Neuronal stem cell (in vitro differentiated cells): ENCODE results near the gene RNF208.

Experiments used
- DNase-seq: peaks from one replicate; pipeline ENCODE4 v3.0.0-alpha.2; 2013; ENCODE audit warnings: low spot score
- H2AFZ ChIP-seq: one replicate; pipeline ENCODE4 v1.6.1; 2013; ENCODE audit warnings: mild to moderate bottlenecking, low read length, inconsistent platforms
- H2AK5ac ChIP-seq: 2 replicates; pipeline ENCODE4 v1.6.1; 2013; ENCODE audit warnings: low read depth, mild to moderate bottlenecking, inconsistent platforms, low read length, moderate library complexity, mixed read lengths
- H2BK120ac ChIP-seq: 2 replicates; pipeline ENCODE4 v1.6.1; 2013; ENCODE audit warnings: low read depth, mild to moderate bottlenecking, inconsistent platforms, low read length, moderate library complexity, mixed read lengths
- H2BK12ac ChIP-seq: one replicate; pipeline ENCODE4 v1.6.1; 2013; ENCODE audit warnings: low read length, inconsistent platforms
- H2BK15ac ChIP-seq: 2 replicates; pipeline ENCODE4 v1.6.1; 2013; ENCODE audit warnings: mild to moderate bottlenecking, low read length, inconsistent platforms, mixed read lengths
- H2BK5ac ChIP-seq: one replicate; pipeline ENCODE4 v1.6.1; 2013; ENCODE audit warnings: inconsistent platforms, mild to moderate bottlenecking, low read length, moderate library complexity
- H3K14ac ChIP-seq: one replicate; pipeline ENCODE4 v1.6.1; 2013; ENCODE audit warnings: low read length, inconsistent platforms
- H3K18ac ChIP-seq: 2 replicates; pipeline ENCODE4 v1.6.1; 2013; ENCODE audit warnings: low read length, inconsistent platforms
- H3K23ac ChIP-seq: 2 replicates; pipeline ENCODE4 v1.6.1; 2013; ENCODE audit warnings: low read depth, mild to moderate bottlenecking, mixed read lengths, low read length, inconsistent platforms; ENCODE audit not compliant: poor library complexity
- H3K27ac ChIP-seq: replicated peaks from 3 replicates; pipeline ENCODE4 v1.5.1; 2013; ENCODE audit warnings: low read length, inconsistent platforms
- H3K27me3 ChIP-seq, 3 experiments: 2 replicates each; pipeline ENCODE4 v1.6.1; 2013; ENCODE audit warnings: low read length in 3 of 3, mild to moderate bottlenecking in 2 of 3, inconsistent platforms in 1 of 3, low read depth in 1 of 3, mixed read lengths in 1 of 3, moderate library complexity in 1 of 3; ENCODE audit not compliant: control insufficient read depth in 3 of 3, insufficient read depth in 3 of 3
- H3K36me3 ChIP-seq, 2 donors: replicated peaks in 1 of 2; 2 replicates each; pipeline ENCODE4 v1.6.1; 2013; ENCODE audit warnings: low read length in 2 of 2; ENCODE audit not compliant: control insufficient read depth in 2 of 2, insufficient read depth in 2 of 2
- H3K4ac ChIP-seq: 2 replicates; pipeline ENCODE4 v1.6.1; 2013; ENCODE audit warnings: inconsistent platforms, mild to moderate bottlenecking, low read length, moderate library complexity
- H3K4me1 ChIP-seq, 2 donors: 1 replicate in 1 of 2; 2 replicates in 1 of 2; pipeline ENCODE4 v1.6.1; 2013; ENCODE audit warnings: low read length in 2 of 2, low read depth in 1 of 2; ENCODE audit not compliant: control insufficient read depth in 2 of 2, insufficient read depth in 1 of 2
- H3K4me2 ChIP-seq: one replicate; pipeline ENCODE4 v1.6.1; 2013; ENCODE audit warnings: mild to moderate bottlenecking, low read length, inconsistent platforms; ENCODE audit not compliant: insufficient read depth, poor library complexity, severe bottlenecking
- H3K4me3 ChIP-seq, 2 donors: 2 replicates each; pipeline ENCODE4 v1.5.1; 2013; ENCODE audit warnings: low read length in 2 of 2, mild to moderate bottlenecking in 2 of 2, inconsistent platforms in 1 of 2, moderate library complexity in 1 of 2
- H3K79me1 ChIP-seq: one replicate; pipeline ENCODE4 v1.6.1; 2013; ENCODE audit warnings: low read depth, mild to moderate bottlenecking, inconsistent platforms, low read length, moderate library complexity
- H3K9ac ChIP-seq: one replicate; pipeline ENCODE4 v1.6.1; 2013; ENCODE audit warnings: mild to moderate bottlenecking, low read depth, low read length, inconsistent platforms; ENCODE audit not compliant: poor library complexity
- H3K9me3 ChIP-seq, 2 donors: replicated peaks in 1 of 2; 2 replicates each; pipeline versions ENCODE3 to v1.6.1; 2013; ENCODE audit warnings: low read length in 2 of 2, mild to moderate bottlenecking in 2 of 2, inconsistent platforms in 1 of 2, low read depth in 1 of 2, mixed read lengths in 1 of 2, moderate library complexity in 1 of 2; ENCODE audit not compliant: control insufficient read depth in 2 of 2, insufficient read depth in 1 of 2
- H4K8ac ChIP-seq: one replicate; pipeline ENCODE4 v1.6.1; 2013; ENCODE audit warnings: low read depth, mild to moderate bottlenecking, inconsistent platforms, low read length, moderate library complexity
- H4K91ac ChIP-seq: one replicate; pipeline ENCODE4 v1.6.1; 2013; ENCODE audit warnings: low read length, low read depth, mild to moderate bottlenecking, inconsistent platforms; ENCODE audit not compliant: poor library complexity
- WGBS, 2 donors: extraction: QIAGEN DNeasy Blood & Tissue Kit; methylation state at CpG; one replicate each; pipeline ENCODE4 v1.1.7; 2013; ENCODE audit warnings: missing lambda C conversion rate in 2 of 2, mixed read lengths in 1 of 2; ENCODE audit not compliant: insufficient read length in 2 of 2, insufficient replicate concordance in 1 of 2; ENCODE audit errors: extremely low coverage in 2 of 2; 5-methylcytosine and 5-hydroxymethylcytosine counted together

RNF208 gene

DNA sequence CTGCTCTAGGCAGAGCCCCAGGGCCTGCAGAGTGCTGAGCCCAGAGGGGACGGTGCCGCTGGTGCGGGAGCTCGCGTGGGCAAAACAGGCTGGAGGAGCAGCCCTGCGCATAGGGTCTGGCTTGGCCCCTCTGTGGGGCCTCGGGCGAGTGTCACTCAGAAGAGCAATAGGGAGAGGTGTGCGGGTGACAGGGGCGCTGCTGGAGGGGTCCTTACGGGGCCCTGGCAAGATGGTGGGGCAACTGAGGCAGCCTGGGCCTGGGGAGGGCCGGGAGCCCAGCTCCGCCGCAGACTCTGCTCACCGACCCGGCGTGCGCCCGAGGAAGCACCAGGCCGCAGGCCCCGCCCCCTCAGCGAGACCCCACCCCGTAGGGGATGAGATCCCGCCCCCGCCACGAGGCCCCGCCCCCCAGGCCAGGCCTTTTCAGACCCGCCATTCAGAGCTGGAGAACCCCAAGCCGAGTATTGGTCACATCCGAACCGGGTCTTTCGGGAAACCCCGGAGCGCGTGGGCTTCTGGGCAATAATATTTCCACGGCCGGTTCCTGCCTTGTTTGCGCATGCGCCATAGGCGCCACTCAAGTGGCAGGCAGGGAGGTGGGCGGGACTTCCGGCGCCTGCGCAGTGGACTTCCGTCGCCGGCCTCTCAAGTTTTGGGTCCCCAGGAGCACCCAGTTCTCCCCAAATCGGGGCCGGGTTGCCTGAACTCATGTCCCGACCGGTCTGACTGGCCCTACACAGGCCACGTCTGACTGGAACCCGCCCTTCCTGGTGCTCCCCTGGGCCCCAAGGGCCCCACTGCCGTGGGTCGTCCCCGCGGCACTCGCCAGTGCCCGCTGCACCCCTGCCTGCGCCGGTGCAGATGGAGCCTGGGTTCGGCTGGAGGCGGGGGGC, 1.3 kb upstream of the RNF208 start:
- Histone ChIP-seq H2BK12ac (peak overlapping the region; percentile 59), H4K8ac (peak overlapping the region; percentile 82), H3K23ac (peak overlapping the region; percentile 93), H2AFZ (peak overlapping the region; percentile 94), H3K9me3 (no peaks in the 10 kb centered on the region), H3K79me1 (peaks cover 9% of the 10 kb centered on the region), H2BK120ac (peak overlapping the region; percentile 81), H4K91ac (no peak overlapping the region), H2AK5ac (peak overlapping the region; percentile 71), H3K4me2 (peak overlapping the region; percentile 89), H3K14ac (peak overlapping the region; percentile 89), H3K4ac (peak overlapping the region; percentile 93), H3K27ac (peak overlapping the region; percentile 72), H3K36me3 (no peaks in the 10 kb centered on the region), H3K18ac (peak overlapping the region; percentile 99), H3K4me1 (peaks cover 11 to 23% of the 10 kb centered on the region in 2 donors), H3K27me3 (peaks cover 0 to 10% (median 3%) of the 10 kb centered on the region in 3 experiments), H2BK5ac (peak overlapping the region; percentile 66), H2BK15ac (peak overlapping the region; percentile 98), H3K4me3 (peak overlapping the region; percentile 83 to 93), H3K9ac (peak overlapping the region; percentile 99)
- peak; percentile 95 for DNase-seq
- WGBS, 2 donors: no CpG with 5 or more reads among the region's 63 CpGs

- no peak overlapping the region for H4K91ac ChIP-seq
- peak overlapping the region; percentile 89 for H3K4me2 ChIP-seq
- peaks cover 0 to 10% (median 3%) of the 10 kb centered on the region in 3 experiments for H3K27me3 ChIP-seq
- peaks cover 11 to 23% of the 10 kb centered on the region in 2 donors for H3K4me1 ChIP-seq
- H3K36me3 ChIP-seq: no peaks in the 10 kb centered on the region
- H3K9ac ChIP-seq: peak overlapping the region; percentile 84
- H3K23ac ChIP-seq: peak overlapping the region; percentile 43
- H3K4ac ChIP-seq: no peak overlapping the region
- H3K4me3 ChIP-seq: peak overlapping the region; percentile 74 to 83
- no CpG with 5 or more reads among the region's 61 CpGs for WGBS, 2 donors
- peak overlapping the region; percentile 98 for H4K8ac ChIP-seq
- DNase-seq: no peak
- H3K18ac ChIP-seq: peak overlapping the region; percentile 93
- no peak overlapping the region for H3K27ac ChIP-seq
- H2BK15ac ChIP-seq: peak overlapping the region; percentile 49
- no peak overlapping the region for H3K14ac ChIP-seq
- peaks cover 12% of the 10 kb centered on the region for H3K79me1 ChIP-seq
- H3K9me3 ChIP-seq: no peaks in the 10 kb centered on the region
- peak overlapping the region; percentile 56 for H2AK5ac ChIP-seq
- H2BK12ac ChIP-seq: no peak overlapping the region
- H2AFZ ChIP-seq: peak overlapping the region; percentile 71
- H2BK120ac ChIP-seq: no peak overlapping the region
- no peak overlapping the region for H2BK5ac ChIP-seq
Observed at GRCh38 chr9:137221506-137222111, 431 bp downstream of the RNF208 start.

DNA sequence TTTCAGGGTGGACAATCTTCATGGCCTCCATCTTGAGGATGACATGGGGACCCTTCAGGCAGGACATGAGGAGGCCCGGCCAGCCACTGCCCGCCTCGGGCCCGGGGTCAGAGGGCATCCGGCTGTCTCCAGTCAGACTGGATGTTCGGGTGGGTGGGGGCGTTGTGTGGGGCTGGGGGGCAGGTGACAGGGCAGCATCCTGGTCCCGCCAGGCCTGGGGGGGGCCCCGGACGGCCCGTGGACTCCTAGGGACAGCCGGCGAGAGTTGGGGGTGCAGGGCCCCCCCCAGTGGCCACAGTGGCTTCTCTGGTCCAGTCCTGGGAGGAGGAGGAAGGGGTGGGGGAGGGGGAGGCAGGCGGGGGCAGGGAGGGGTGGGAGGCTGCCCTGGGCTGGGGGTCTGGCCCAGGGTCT, 940 bp downstream of the RNF208 start:
- Histone ChIP-seq H3K18ac (no peak overlapping the region), H4K8ac (no peak overlapping the region), H3K4me3 (no peak overlapping the region), H4K91ac (no peak overlapping the region), H2BK120ac (no peak overlapping the region), H3K9me3 (no peaks in the 10 kb centered on the region), H3K79me1 (peaks cover 13% of the 10 kb centered on the region), H2AFZ (no peak overlapping the region), H2BK15ac (peak overlapping the region; percentile 49), H3K27ac (no peak overlapping the region), H3K23ac (no peak overlapping the region), H3K4me1 (peaks cover 11 to 18% of the 10 kb centered on the region in 2 donors), H2BK12ac (no peak overlapping the region), H3K4ac (no peak overlapping the region), H2BK5ac (no peak overlapping the region), H3K9ac (no peak overlapping the region), H3K14ac (no peak overlapping the region), H3K4me2 (peak overlapping the region; percentile 89), H2AK5ac (peak overlapping the region; percentile 56), H3K27me3 (peaks cover 0 to 10% (median 3%) of the 10 kb centered on the region in 3 experiments), H3K36me3 (peaks cover under 1 to 3% of the 10 kb centered on the region in 2 donors)
- DNase-seq: no peak
- WGBS, 2 donors: no CpG with 5 or more reads among the region's 14 CpGs
